GM19328 (cell line): ENCODE measurements around the gene FBXO5.
"Not testable (repeated sequence)": the region's sequence is repeated elsewhere in the genome, so short reads cannot be mapped to it uniquely, and the experiment has no call there.

ENCODE experiments used
- ATAC-seq: cut with Tn5 transposase; IDR thresholded peaks from one replicate; pipeline ENCODE4 v1.9.1; 2021; ENCODE audit warnings: mild to moderate bottlenecking, moderate library complexity; ENCODE audit not compliant: unreplicated experiment

Gene FBXO5

GRCh38 chr6:152982904-152983636, at the start of gene FBXO5:
TSS of gene FBXO5 (minus strand) at chr6:152983041. CDS start at chr6:152982959, 82 bp downstream.
- ATAC-seq: peak; percentile 80

GRCh38 chr6:153032255-153032882, 49.5 kb upstream of the FBXO5 start:
- ATAC-seq: no peak

- no peak for ATAC-seq
Observed at GRCh38 chr6:153031335-153031955, 48.6 kb upstream of the FBXO5 start.

GRCh38 chr6:153028963-153029362, 46.1 kb upstream of the FBXO5 start:
- ATAC-seq: no peak

GRCh38 chr6:153028286-153028685, 45.4 kb upstream of the FBXO5 start:
- no peak for ATAC-seq

GRCh38 chr6:153027480-153027879, 44.6 kb upstream of the FBXO5 start:
- ATAC-seq: no peak

- no peak for ATAC-seq
Observed at GRCh38 chr6:153024709-153025017, 41.8 kb upstream of the FBXO5 start.

GRCh38 chr6:153023977-153024708, 41.3 kb upstream of the FBXO5 start:
- ATAC-seq: peak; percentile 100

- ATAC-seq: no peak
Observed at GRCh38 chr6:153018355-153018754, 35.5 kb upstream of the FBXO5 start.

- no peak for ATAC-seq
Observed at GRCh38 chr6:153016846-153017245, 34.0 kb upstream of the FBXO5 start.

GRCh38 chr6:153015094-153015640, 32.3 kb upstream of the FBXO5 start:
- ATAC-seq: no peak

GRCh38 chr6:153013438-153013837, 30.6 kb upstream of the FBXO5 start:
- no peak for ATAC-seq

- ATAC-seq: no peak
Observed at GRCh38 chr6:153012856-153013255, 30.0 kb upstream of the FBXO5 start.

GRCh38 chr6:153003366-153003690, 20.5 kb upstream of the FBXO5 start:
- ATAC-seq: peak; percentile 2

GRCh38 chr6:153002613-153003365, 19.9 kb upstream of the FBXO5 start, which contains the start of gene MTRF1L:
TSS of gene MTRF1L (minus strand) at chr6:153002709. CDS start at chr6:153002685, 24 bp downstream.
- ATAC-seq: peak; percentile 94

GRCh38 chr6:153001767-153002612, 19.1 kb upstream of the FBXO5 start:
- ATAC-seq: peak; percentile 22

GRCh38 chr6:153000790-153001189, 17.9 kb upstream of the FBXO5 start:
- not testable (repeated sequence) for ATAC-seq

GRCh38 chr6:153000243-153000642, 17.4 kb upstream of the FBXO5 start:
- no peak for ATAC-seq

GRCh38 chr6:152999538-152999937, 16.7 kb upstream of the FBXO5 start:
- not testable (repeated sequence) for ATAC-seq

GRCh38 chr6:152993847-152994246, 11.0 kb upstream of the FBXO5 start:
- no peak for ATAC-seq
